GM20431 (cell line): ENCODE results near the gene RAMP2.
"Not testable (repeated sequence)": the region's sequence is repeated elsewhere in the genome, so short reads cannot be mapped to it uniquely, and the experiment has no call there.

ENCODE experiments used
- in situ Hi-C: fragments of 300-500 bp; cut with MseI, MboI; formaldehyde crosslinking; loops from one replicate; pipeline ENCODE4 v1.15.0; 2020; ENCODE audit warnings: low sequenced_read_pairs; ENCODE audit not compliant: unreplicated experiment

Gene RAMP2

GRCh38 chr17:42760652-42761581 is at the start of gene RAMP2:
TSS of gene RAMP2 (plus strand) at chr17:42761227. CDS start at chr17:42761262, 35 bp downstream.
- in situ Hi-C loops, result loop anchor here (10.0 kb wide), 1 partner anchor 46 kb away; no protein-coding TSS in a partner anchor

- in situ Hi-C loops, result no loop called here
Observed at GRCh38 chr17:42720996-42721583, 39.9 kb upstream of the RAMP2 start.

GRCh38 chr17:42723636-42724035 is 37.4 kb upstream of the RAMP2 start:
- in situ Hi-C loops, result no loop called here

- in situ Hi-C loops, result no loop called here
Observed at GRCh38 chr17:42725143-42725542, 35.9 kb upstream of the RAMP2 start.

GRCh38 chr17:42740699-42741098 is 20.3 kb upstream of the RAMP2 start:
- in situ Hi-C loops, result no loop called here

- in situ Hi-C loops, result not testable (repeated sequence)
Observed at GRCh38 chr17:42742916-42743315, 18.1 kb upstream of the RAMP2 start.

- in situ Hi-C loops, result no loop called here
Observed at GRCh38 chr17:42743595-42744282, 17.3 kb upstream of the RAMP2 start.

GRCh38 chr17:42744283-42744805 is 16.7 kb upstream of the RAMP2 start:
- in situ Hi-C loops, result no loop called here

- in situ Hi-C loops, result no loop called here
Observed at GRCh38 chr17:42744806-42745617, 16.0 kb upstream of the RAMP2 start, which contains the start of gene EZH1. TSS of gene EZH1 (minus strand) at chr17:42745040. CDS start at chr17:42728941, 16,099 bp downstream.

GRCh38 chr17:42748202-42748907 is 12.7 kb upstream of the RAMP2 start:
- in situ Hi-C loops, result no loop called here

GRCh38 chr17:42748908-42749798 is 11.9 kb upstream of the RAMP2 start:
- in situ Hi-C loops, result no loop called here

GRCh38 chr17:42750739-42751344 is 10.2 kb upstream of the RAMP2 start:
- in situ Hi-C loops, result no loop called here

GRCh38 chr17:42751628-42752027 is 9.4 kb upstream of the RAMP2 start:
- in situ Hi-C loops, result no loop called here

GRCh38 chr17:42754782-42755181 is 6.2 kb upstream of the RAMP2 start:
- in situ Hi-C loops, result no loop called here

GRCh38 chr17:42759982-42760651 is 910 bp upstream of the RAMP2 start:
- in situ Hi-C loops, result loop anchor here (10.0 kb wide), 1 partner anchor 45 kb away; no protein-coding TSS in a partner anchor

- in situ Hi-C loops, result loop anchor here (10.0 kb wide), 1 partner anchor 47 kb away; no protein-coding TSS in a partner anchor
Observed at GRCh38 chr17:42761638-42762037, 611 bp downstream of the RAMP2 start.

- in situ Hi-C loops, result loop anchor here (10.0 kb wide), 1 partner anchor 51 kb away; no protein-coding TSS in a partner anchor
Observed at GRCh38 chr17:42766124-42766523, 5.1 kb downstream of the RAMP2 start.
